ENCODE measurements around the gene F12. TPM values are rescaled to one million over a fixed set of nuclear protein-coding genes. Genes with fewer than 3 reads are reported as not detected.

Gene F12
- total RNA-seq, 1 experiment from 2014 or later = 13.4 TPM

DNA sequence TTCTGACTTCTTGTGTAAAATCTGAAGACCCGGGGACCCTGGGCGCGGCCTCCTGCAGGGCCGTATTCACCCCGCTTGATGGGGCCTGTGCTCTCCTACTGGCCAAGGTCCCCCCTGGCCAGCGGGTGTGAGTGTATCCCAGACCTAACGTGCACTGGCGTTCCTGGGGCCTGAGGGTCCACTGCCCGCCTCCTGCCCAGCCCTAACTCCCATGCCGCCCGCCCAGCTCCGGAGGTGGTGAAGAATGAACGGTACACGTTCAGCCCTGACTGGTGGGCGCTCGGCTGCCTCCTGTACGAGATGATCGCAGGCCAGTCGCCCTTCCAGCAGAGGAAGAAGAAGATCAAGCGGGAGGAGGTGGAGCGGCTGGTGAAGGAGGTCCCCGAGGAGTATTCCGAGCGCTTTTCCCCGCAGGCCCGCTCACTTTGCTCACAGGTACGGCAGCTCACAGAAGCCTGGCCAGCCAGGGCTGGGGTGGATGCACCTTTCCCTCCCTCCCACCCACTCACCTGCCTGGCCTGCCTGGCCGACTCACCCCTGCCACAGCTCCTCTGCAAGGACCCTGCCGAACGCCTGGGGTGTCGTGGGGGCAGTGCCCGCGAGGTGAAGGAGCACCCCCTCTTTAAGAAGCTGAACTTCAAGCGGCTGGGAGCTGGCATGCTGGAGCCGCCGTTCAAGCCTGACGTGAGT is 26.6 kb upstream of the F12 start:
- intact Hi-C loops (cut with micrococcal nuclease; ENCODE audit: unreplicated experiment) (no loop called here), in situ Hi-C loops (cut with HindIII; ENCODE audit: low pct_unique_long_range_greater_than_20kb, low sequenced_read_pairs) (no loop called here)
- Histone ChIP-seq H3K27me3 (ENCODE audit: control insufficient read depth, insufficient read depth, low read length) (no peaks in the 10 kb centered on the region), H3K36me3 (ENCODE audit: control insufficient read depth, insufficient read depth, low read length) (no peaks in the 10 kb centered on the region; the same call in 1 of the 2 replicates), H3K4me1 (ENCODE audit: control insufficient read depth, insufficient read depth, low read length) (no peaks in the 10 kb centered on the region), H3K9me3 (ENCODE audit: control insufficient read depth, insufficient read depth, low read depth, low read length) (no peaks in the 10 kb centered on the region), H3K27ac (ENCODE audit: low read length) (no peak overlapping the region), H3K4me3 (ENCODE audit: low read depth in 2 of 2, low read length in 2 of 2) (no peak overlapping the region)
- no TSS peak for BruUV-seq (replicated peaks)
- ATAC-seq = no peak
- CTCF ChIA-PET = no interaction called here
- POLR2A ChIA-PET = interaction anchor here (0.6 kb wide), 1 partner anchor 10 kb away, joined by 4 read pairs; no protein-coding TSS in a partner anchor
- TF ChIP-seq, protein P1, sequence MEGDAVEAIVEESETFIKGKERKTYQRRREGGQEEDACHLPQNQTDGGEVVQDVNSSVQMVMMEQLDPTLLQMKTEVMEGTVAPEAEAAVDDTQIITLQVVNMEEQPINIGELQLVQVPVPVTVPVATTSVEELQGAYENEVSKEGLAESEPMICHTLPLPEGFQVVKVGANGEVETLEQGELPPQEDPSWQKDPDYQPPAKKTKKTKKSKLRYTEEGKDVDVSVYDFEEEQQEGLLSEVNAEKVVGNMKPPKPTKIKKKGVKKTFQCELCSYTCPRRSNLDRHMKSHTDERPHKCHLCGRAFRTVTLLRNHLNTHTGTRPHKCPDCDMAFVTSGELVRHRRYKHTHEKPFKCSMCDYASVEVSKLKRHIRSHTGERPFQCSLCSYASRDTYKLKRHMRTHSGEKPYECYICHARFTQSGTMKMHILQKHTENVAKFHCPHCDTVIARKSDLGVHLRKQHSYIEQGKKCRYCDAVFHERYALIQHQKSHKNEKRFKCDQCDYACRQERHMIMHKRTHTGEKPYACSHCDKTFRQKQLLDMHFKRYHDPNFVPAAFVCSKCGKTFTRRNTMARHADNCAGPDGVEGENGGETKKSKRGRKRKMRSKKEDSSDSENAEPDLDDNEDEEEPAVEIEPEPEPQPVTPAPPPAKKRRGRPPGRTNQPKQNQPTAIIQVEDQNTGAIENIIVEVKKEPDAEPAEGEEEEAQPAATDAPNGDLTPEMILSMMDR (IDR thresholded peaks at IDR 0.05) = no peak
- TF ChIP-seq POLR2AphosphoS5 (IDR thresholded peaks at IDR 0.05; ENCODE audit: low read depth, low read length) (no peak; the same call in 1 of the 2 replicates), SIN3A (IDR thresholded peaks at IDR 0.05; ENCODE audit: borderline replicate concordance, insufficient read depth, low read depth, low read length) (no peak), TCF7L2 (IDR thresholded peaks at IDR 0.05; ENCODE audit: low read depth, low read length) (no peak)
- DNase-seq (ENCODE audit: low read depth, low spot score) = no peak

DNA sequence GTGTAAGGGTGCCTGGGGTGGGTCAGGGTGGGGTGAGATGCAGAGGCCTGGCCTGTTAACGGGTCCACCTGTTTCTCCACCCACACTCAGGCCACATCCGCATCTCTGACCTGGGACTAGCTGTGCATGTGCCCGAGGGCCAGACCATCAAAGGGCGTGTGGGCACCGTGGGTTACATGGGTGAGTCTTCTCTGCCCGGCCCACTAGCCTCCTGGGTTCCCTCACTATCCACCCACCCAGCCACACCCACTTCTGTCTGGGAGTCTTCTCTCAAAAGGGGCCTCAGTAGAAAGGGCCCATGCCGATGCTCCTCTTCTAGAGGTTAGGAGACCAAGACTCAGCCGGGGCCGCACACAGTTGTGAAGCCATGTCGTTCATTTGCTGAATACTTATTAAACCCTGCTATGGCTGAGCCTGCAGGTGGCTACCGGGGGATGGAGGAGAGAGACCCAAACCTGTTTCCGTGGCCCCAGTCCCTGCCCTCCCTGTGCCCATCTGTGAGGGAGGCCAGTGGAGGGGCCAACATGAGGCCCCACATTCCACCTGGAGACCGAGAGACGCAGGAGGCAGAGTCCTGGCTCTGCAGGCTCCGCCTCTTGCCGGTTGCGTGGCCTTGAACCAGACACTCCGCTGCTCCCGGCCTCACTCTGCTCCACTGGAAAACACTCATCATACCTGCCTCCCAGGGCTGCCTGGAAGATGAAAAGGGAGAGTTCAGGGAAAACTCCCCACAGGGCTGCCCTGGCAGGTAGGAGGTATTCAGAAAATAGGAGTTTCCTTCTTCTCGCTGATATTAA is 25.8 kb upstream of the F12 start:
- in situ Hi-C loops (cut with HindIII; ENCODE audit: low pct_unique_long_range_greater_than_20kb, low sequenced_read_pairs) (no loop called here), intact Hi-C loops (cut with micrococcal nuclease; ENCODE audit: unreplicated experiment) (no loop called here)
- H3K27me3 ChIP-seq (ENCODE audit: control insufficient read depth, insufficient read depth, low read length) = no peaks in the 10 kb centered on the region
- no peaks in the 10 kb centered on the region; the same call in 1 of the 2 replicates for H3K36me3 ChIP-seq (ENCODE audit: control insufficient read depth, insufficient read depth, low read length)
- no peaks in the 10 kb centered on the region for H3K9me3 ChIP-seq (ENCODE audit: control insufficient read depth, insufficient read depth, low read depth, low read length)
- BruUV-seq (replicated peaks) = no TSS peak
- no peak overlapping the region for H3K27ac ChIP-seq (ENCODE audit: low read length)
- H3K4me3 ChIP-seq (ENCODE audit: low read depth in 2 of 2, low read length in 2 of 2) = no peak overlapping the region
- no peak for DNase-seq (ENCODE audit: low read depth, low spot score)
- TF ChIP-seq, protein P1 (IDR thresholded peaks at IDR 0.05) = no peak
- ATAC-seq = no peak
- ChIA-PET CTCF (no interaction called here), POLR2A (no interaction called here)
- H3K4me1 ChIP-seq (ENCODE audit: control insufficient read depth, insufficient read depth, low read length) = no peaks in the 10 kb centered on the region

DNA sequence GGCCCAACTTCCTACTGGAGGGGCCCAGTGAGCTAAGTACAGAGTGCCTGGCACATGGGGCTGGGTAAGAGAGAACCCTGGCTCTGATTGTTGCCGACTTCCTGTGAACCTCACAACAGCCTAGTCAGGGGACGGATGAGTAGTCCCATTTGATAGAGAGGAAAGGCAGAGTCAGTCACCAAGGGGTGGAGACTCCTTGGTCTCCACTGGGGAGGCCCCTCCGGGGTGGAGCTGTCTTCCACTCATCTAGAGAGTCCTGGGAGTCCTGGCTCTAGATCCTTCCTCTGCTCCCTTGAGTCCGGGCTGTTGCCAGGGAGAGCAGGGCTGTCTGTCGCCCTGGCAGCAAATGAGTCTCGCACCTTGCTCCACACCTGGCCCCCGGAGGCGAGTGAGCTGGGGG is 25.1 kb upstream of the F12 start:
- H3K4me1 ChIP-seq (ENCODE audit: control insufficient read depth, insufficient read depth, low read length) = no peaks in the 10 kb centered on the region
- ATAC-seq = 0 out of 2 replicates have a peak, but pooled peaks have one; percentile 19
- H3K27ac ChIP-seq (ENCODE audit: low read length) = no peak overlapping the region
- in situ Hi-C loops (cut with HindIII; ENCODE audit: low pct_unique_long_range_greater_than_20kb, low sequenced_read_pairs) = no loop called here
- ChIA-PET POLR2A (no interaction called here), CTCF (no interaction called here)
- no TSS peak for BruUV-seq (replicated peaks)
- H3K4me3 ChIP-seq (ENCODE audit: low read depth in 2 of 2, low read length in 2 of 2) = no peak overlapping the region
- no peak for DNase-seq (ENCODE audit: low read depth, low spot score)
- intact Hi-C loops (cut with micrococcal nuclease; ENCODE audit: unreplicated experiment) = no loop called here
- H3K27me3 ChIP-seq (ENCODE audit: control insufficient read depth, insufficient read depth, low read length) = no peaks in the 10 kb centered on the region
- no peaks in the 10 kb centered on the region for H3K9me3 ChIP-seq (ENCODE audit: control insufficient read depth, insufficient read depth, low read depth, low read length)
- TF ChIP-seq REST (IDR thresholded peaks at IDR 0.05; ENCODE audit: insufficient read depth in 1 of 2, low read depth in 2 of 2, low read length in 1 of 2) = no peak
- TF ChIP-seq POLR2AphosphoS5 (IDR thresholded peaks at IDR 0.05; ENCODE audit: low read depth, low read length) = no peak
- TF ChIP-seq, protein P1 (IDR thresholded peaks at IDR 0.05) = no peak
- no peak for TF ChIP-seq SIN3A (IDR thresholded peaks at IDR 0.05; ENCODE audit: borderline replicate concordance, insufficient read depth, low read depth, low read length)
- no peak for TF ChIP-seq TCF7L2 (IDR thresholded peaks at IDR 0.05; ENCODE audit: low read depth, low read length)
- H3K36me3 ChIP-seq (ENCODE audit: control insufficient read depth, insufficient read depth, low read length) = no peaks in the 10 kb centered on the region; the same call in 1 of the 2 replicates

Measured in Panc1 (cell line).